ENCODE data around the gene FOSL2.
"Not testable (repeated sequence)": the region's sequence is repeated elsewhere in the genome, so short reads cannot be mapped to it uniquely, and the experiment has no call there.

Gene FOSL2

GRCh38 chr2:28357948-28358667 is 34.5 kb upstream of the FOSL2 start:
- no peak for DNase-seq

GRCh38 chr2:28358668-28359201 is 33.9 kb upstream of the FOSL2 start:
- no peak for DNase-seq

- DNase-seq: peak; percentile 75
Observed at GRCh38 chr2:28359222-28360057, 33.2 kb upstream of the FOSL2 start.

- no peak for DNase-seq
Observed at GRCh38 chr2:28360058-28360717, 32.5 kb upstream of the FOSL2 start.

- DNase-seq: no peak
Observed at GRCh38 chr2:28360718-28361293, 31.9 kb upstream of the FOSL2 start.

DNA sequence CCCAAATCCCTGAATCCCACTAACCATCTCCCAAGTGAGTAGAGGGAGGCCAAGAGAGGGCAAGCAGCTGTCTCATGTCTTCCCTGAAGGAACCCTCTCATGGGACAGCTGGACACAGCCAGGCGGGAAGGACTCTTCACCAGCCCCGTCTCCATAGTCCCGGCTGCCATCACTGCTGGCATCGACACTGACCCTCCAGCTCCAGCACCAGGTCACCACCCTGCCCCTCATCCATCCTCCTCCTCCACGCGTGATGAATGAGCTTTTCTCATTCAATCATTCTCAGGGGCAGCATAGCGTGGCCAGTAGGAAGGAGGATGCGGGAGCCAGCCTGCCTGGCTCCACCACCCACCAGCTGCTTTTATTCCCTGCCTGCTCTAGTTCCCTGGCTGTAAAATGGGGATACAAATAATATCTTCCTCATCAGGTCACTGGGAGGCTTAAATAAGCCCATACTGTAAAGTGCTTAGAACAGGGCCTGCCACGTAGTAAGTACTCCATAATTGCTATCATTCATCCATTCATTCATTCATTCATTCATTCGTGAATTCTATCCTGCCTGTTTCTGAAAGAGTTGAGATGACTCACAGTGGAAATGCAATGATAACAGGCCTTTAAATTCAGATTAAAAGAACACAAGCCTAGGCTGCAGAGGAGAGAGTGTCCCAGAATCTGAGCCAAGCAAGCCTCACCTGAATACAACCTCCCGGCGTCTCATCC is 30.5 kb upstream of the FOSL2 start:
- no peak for DNase-seq

DNA sequence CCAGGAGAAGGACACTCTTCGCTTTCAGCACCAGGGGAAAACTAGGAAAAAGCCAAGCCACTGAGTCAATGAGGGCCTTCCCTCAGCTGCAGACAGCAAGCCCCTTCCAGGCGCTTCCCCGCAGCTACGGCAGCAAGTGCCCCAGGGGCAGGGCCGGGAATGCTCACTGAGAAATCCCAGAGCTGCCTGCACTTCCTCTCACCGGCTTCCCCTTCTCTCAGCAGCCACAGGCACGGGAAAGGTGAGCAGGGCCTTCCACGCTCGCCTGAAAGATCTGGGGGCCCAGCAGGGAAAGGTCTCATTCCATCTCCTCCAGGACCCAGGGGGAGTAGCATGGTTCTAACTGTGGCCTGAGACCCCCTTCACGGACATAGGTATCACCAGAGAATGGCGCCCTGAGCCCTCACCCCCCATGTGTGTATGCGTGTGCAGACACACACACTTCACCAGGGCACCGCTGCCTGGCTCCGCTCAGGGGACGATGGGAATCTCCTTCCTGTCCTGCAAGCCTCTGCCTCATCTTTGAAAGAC is 29.6 kb upstream of the FOSL2 start:
- DNase-seq: no peak

DNA sequence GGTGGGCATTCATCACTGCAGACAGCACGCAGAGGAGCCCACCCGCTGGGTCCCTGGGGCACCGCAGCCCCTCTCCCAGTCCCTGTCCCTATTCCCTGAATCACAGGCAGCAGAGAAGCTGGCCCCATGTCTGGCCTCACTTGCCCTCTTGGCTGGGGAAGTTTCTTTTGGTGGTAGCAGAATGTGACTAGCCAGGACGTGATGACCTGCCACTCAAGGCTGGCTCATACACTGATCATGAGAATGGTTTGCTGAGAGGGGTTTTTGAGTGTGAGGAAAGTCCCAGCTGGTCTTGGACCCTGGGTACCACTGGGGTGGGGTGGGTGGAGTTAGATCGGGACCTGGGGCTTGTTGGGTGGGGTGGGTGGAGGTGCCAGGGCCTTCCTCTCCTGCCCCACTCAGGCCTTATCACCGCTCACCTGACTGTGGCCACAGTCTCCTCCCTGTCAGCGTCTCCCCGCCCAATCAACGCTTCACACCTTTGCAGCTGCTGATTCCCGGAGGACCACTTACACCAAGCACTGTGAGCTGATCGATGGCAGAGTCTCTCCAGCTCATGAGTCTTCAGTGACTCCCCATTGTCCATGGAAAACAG is 28.9 kb upstream of the FOSL2 start:
- DNase-seq: no peak

- no peak for DNase-seq
Observed at GRCh38 chr2:28364610-28365009, 28.0 kb upstream of the FOSL2 start.

DNA sequence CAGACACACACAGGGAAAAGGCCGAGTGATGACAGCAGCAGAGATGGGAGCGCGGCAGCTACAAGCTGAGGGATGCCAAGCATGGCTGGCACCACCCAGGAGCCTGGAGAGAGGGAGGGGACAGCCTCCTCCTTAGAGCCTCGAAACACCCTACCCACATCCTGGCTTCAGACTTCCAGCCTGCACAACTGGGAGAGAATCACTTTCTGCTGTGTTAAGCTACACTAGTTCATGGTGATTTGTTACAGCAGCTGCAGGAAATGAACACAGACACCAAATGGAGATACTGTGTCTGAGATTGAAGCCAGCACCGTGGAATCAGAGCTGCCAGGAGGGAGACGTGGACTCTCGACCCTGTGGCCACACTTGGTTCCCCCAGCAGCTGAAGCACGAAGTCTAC is 27.5 kb upstream of the FOSL2 start:
- DNase-seq: no peak

- no peak for DNase-seq
Observed at GRCh38 chr2:28366149-28366495, 26.5 kb upstream of the FOSL2 start.

DNA sequence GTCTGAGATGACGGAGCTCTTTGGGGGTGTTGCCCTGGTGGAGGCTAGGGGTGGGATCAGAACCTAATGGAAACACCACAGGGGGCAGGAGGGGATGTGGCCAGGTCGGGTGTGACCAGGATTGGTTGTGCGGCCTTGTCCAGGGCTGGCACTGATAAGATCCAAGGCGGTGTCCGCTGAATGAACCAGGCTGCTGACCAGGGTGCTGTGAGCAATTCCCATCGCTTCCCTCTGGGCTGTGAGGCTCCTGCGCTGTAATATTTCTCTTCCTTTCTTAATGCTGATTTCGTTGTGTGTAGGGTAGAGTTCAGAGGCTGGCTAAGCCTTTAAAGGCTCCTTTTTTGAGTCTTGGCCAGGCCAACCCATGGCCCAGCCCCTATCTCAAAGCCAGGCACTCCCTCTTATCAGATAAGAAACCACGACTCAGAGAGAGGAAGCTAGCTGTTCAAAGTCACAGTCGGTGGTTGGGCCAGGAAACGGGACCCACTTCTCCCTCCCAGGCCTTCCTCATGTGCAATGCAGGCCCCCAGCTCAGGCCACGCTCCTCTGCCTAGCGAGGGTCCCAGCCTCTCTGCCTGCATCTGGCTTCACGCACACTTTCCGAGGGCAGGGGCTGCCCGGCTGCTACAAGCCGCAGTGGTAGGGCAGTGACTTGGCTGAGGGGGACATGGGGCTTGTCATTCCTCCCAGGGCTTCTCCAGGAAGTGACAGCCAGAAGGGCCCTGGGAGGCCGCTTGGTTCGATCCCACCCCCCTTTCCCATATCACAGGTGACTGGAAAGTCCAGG is 26.0 kb upstream of the FOSL2 start:
- no peak for DNase-seq

DNA sequence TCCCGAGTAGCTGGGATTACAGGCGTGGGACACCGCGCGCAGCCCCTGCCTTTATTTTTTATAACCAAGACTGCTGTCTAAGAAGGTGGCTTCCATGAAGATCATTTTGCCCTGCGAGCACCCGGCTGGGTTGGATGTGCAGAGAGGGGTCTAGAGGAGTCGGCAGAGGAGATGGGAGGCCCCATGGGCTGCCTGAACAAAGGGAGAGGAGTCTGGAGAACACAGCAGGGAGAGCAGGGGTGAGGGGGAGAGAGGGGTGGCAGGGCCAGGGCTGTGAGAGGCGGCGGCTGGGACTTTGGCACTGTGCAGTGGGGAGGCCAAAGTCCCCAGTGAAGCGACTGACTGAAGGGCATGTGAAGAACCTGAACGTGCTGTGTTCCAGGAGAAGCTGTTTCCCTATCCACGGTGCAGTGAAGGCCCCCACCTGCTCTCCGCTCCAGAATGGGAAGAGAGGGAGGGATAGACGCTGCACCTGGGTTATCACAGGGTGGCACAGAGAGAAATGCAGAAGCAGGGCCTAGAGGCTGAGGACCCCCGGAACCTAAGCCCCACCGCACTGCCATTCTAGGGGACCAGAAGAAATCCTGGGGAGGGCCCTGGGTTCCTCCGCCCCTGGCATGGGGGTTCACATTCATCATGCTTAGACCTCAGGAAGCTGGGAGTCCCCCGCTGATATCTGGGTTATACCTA is 24.8 kb upstream of the FOSL2 start:
- no peak for DNase-seq

DNA sequence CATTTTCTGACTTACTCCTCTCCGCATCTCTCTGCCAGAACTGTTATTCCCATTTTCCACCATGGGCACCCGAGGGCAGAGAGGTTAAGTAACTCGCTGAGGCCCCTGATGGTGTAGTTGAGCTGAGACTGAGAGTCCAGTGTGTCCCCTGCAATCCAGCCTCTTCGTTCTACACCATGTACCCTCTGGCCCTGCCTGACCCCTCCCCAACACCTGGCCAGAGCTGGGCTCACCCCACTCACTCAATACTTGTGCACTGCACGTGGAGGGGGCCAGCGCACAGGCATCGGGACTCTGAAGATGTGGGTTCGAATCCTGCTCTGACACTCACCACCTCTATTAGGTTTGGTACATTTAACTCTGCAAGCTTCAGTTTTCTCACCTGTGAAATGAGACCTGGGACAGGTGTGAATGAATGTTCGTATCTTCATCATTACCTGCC is 24.3 kb upstream of the FOSL2 start:
- no peak for DNase-seq

DNA sequence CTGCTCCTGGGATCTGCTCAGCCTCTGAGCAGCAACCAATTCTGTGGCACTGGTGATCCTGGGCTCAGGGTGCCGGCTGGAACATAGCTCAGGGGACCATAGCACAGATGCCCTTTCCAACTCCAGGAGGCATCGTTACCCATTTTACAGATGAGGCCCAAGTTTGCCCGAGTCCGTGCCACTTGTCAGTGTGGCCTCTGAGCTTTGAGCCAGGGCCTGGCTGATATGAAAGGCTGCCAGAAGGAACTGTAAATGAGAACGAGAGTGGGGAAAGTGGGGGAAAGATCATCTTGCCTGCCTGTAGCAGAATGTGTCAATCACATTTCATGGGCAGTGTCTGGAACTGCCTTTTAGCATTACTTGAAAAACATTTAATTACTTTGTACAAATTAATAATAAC is 23.3 kb upstream of the FOSL2 start:
- no peak for DNase-seq

DNA sequence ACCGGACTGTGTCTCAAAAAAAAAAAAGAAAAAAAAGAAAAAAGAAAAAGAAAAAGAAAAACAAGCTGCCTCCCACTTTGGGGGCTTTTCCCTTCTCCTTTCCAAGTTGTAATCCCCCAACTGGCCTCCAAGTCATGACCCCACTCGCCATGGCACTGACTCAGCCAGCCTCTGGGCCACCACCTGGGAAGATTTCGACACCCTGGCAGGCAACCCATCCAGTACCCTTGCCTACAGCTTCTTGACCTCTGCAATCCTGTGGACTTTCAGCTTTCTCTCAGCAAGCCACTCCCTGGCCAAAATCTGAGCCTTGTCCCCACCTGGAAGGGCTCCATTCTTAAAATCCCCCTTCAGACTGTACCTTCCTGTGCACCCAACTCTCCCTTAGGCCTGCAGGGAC is 22.3 kb upstream of the FOSL2 start:
- no peak for DNase-seq

- DNase-seq: not testable (repeated sequence)
Observed at GRCh38 chr2:28371728-28372127, 20.9 kb upstream of the FOSL2 start.

DNA sequence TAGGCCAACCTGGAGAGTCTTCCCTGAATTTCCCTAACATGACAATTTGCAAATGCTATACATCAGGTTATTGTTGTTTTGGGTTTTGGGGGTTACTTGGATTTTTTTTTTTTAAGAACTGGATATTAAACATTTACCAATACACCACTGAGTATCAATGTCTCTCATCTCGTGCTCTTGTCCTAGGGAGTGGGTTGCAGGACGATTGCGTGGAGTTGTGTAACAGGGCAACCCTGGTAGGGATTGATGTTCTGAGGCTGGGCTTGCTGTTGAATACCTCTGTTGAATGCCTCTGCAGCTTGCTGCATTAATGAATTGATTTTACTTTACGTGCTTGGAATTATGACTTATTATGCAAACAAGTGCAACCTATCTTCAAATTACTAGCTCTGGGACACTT is 18.8 kb upstream of the FOSL2 start:
- no peak for DNase-seq

GRCh38 chr2:28374331-28374730 is 18.3 kb upstream of the FOSL2 start:
- DNase-seq: no peak

- DNase-seq: no peak
Observed at GRCh38 chr2:28375236-28375635, 17.4 kb upstream of the FOSL2 start.

Data from activated CD4-positive, CD25-positive, alpha-beta regulatory T cell treated with anti-CD3 and anti-CD28 coated beads, Interleukin-2, amount 50 U/mL, for 72 hours (primary cell).